ENCODE results near the gene BTRC.
"Not testable (repeated sequence)": the region's sequence is repeated elsewhere in the genome, so short reads cannot be mapped to it uniquely, and the experiment has no call there.

The BTRC gene

GRCh38 chr10:101322266-101323108, 31.5 kb upstream of the BTRC start:
- no peaks in the 10 kb centered on the region for H3K36me3 ChIP-seq (ENCODE audit: low read depth)
- no peak for DNase-seq (ENCODE audit: low spot score)
- no peak for TF ChIP-seq CTCF (IDR thresholded peaks at IDR 0.05; ENCODE audit: poor library complexity, severe bottlenecking)
- no peaks in the 10 kb centered on the region for H3K9me3 ChIP-seq (ENCODE audit: severe bottlenecking)
- H3K4me3 ChIP-seq (ENCODE audit: severe bottlenecking) = no peak overlapping the region
- H3K27me3 ChIP-seq (ENCODE audit: insufficient read depth, poor library complexity, severe bottlenecking) = peaks cover 15% of the 10 kb centered on the region
- no peaks in the 10 kb centered on the region for H3K4me1 ChIP-seq (ENCODE audit: insufficient read depth, poor library complexity, severe bottlenecking)
- no peak overlapping the region for H3K27ac ChIP-seq (ENCODE audit: poor library complexity, severe bottlenecking)
- ATAC-seq (ENCODE audit: low read depth) = no peak

- Histone ChIP-seq H3K4me1 (ENCODE audit: insufficient read depth, poor library complexity, severe bottlenecking) (no peaks in the 10 kb centered on the region), H3K36me3 (ENCODE audit: low read depth) (no peaks in the 10 kb centered on the region), H3K27ac (ENCODE audit: poor library complexity, severe bottlenecking) (no peak overlapping the region), H3K9me3 (ENCODE audit: severe bottlenecking) (no peaks in the 10 kb centered on the region), H3K27me3 (ENCODE audit: insufficient read depth, poor library complexity, severe bottlenecking) (peaks cover 15% of the 10 kb centered on the region), H3K4me3 (ENCODE audit: severe bottlenecking) (no peak overlapping the region)
- DNase-seq (ENCODE audit: low spot score) = no peak
- ATAC-seq (ENCODE audit: low read depth) = no peak
- no peak for TF ChIP-seq CTCF (IDR thresholded peaks at IDR 0.05; ENCODE audit: poor library complexity, severe bottlenecking)
These were observed 30.5 kb upstream of the BTRC start for GRCh38 chr10:101323495-101323894.

- not testable (repeated sequence) for H3K36me3 ChIP-seq (ENCODE audit: low read depth); DNase-seq (ENCODE audit: low spot score); H3K9me3 ChIP-seq (ENCODE audit: severe bottlenecking); H3K4me3 ChIP-seq (ENCODE audit: severe bottlenecking); ATAC-seq (ENCODE audit: low read depth); H3K4me1 ChIP-seq (ENCODE audit: insufficient read depth, poor library complexity, severe bottlenecking); H3K27ac ChIP-seq (ENCODE audit: poor library complexity, severe bottlenecking)
- peaks cover 14% of the 10 kb centered on the region for H3K27me3 ChIP-seq (ENCODE audit: insufficient read depth, poor library complexity, severe bottlenecking)
These were observed 26.5 kb upstream of the BTRC start for GRCh38 chr10:101327454-101327853.

- Histone ChIP-seq H3K27me3 (ENCODE audit: insufficient read depth, poor library complexity, severe bottlenecking) (no peaks in the 10 kb centered on the region), H3K27ac (ENCODE audit: poor library complexity, severe bottlenecking) (no peak overlapping the region), H3K4me1 (ENCODE audit: insufficient read depth, poor library complexity, severe bottlenecking) (no peaks in the 10 kb centered on the region), H3K4me3 (ENCODE audit: severe bottlenecking) (no peak overlapping the region), H3K36me3 (ENCODE audit: low read depth) (no peaks in the 10 kb centered on the region), H3K9me3 (ENCODE audit: severe bottlenecking) (no peaks in the 10 kb centered on the region)
- DNase-seq (ENCODE audit: low spot score) = no peak
- TF ChIP-seq CTCF (IDR thresholded peaks at IDR 0.05; ENCODE audit: poor library complexity, severe bottlenecking) = no peak
- ATAC-seq (ENCODE audit: low read depth) = no peak
These were observed 24.5 kb upstream of the BTRC start for GRCh38 chr10:101329341-101330032.

GRCh38 chr10:101330231-101330630, 23.7 kb upstream of the BTRC start:
- no peak overlapping the region for H3K4me3 ChIP-seq (ENCODE audit: severe bottlenecking)
- TF ChIP-seq CTCF (IDR thresholded peaks at IDR 0.05; ENCODE audit: poor library complexity, severe bottlenecking) = no peak
- H3K4me1 ChIP-seq (ENCODE audit: insufficient read depth, poor library complexity, severe bottlenecking) = no peaks in the 10 kb centered on the region
- no peaks in the 10 kb centered on the region for H3K9me3 ChIP-seq (ENCODE audit: severe bottlenecking)
- no peaks in the 10 kb centered on the region for H3K27me3 ChIP-seq (ENCODE audit: insufficient read depth, poor library complexity, severe bottlenecking)
- H3K36me3 ChIP-seq (ENCODE audit: low read depth) = no peaks in the 10 kb centered on the region
- ATAC-seq (ENCODE audit: low read depth) = no peak
- no peak for DNase-seq (ENCODE audit: low spot score)
- H3K27ac ChIP-seq (ENCODE audit: poor library complexity, severe bottlenecking) = no peak overlapping the region

Data from RWPE2 (cell line).